ENCODE measurements around the gene ST8SIA5.

GRCh38 chr18:46639386-46639785 lies 117.5 kb downstream of the ST8SIA5 start:
- TF ChIP-seq EZH2 (IDR thresholded peaks at IDR 0.05; ENCODE audit: insufficient read depth, poor library complexity, severe bottlenecking) (no peak), EZH2phosphoT487 (IDR thresholded peaks at IDR 0.05; ENCODE audit: insufficient read depth, low read depth) (no peak)

All from GM23248 (cell line).